Stimulated activated CD4-positive, alpha-beta T cell treated with anti-CD3 and anti-CD28 coated beads, TNF-alpha, amount 100 ng/mL, for 4 hours (primary cell): ENCODE data around the gene NARS2.
"Not testable (repeated sequence)": the region's sequence is repeated elsewhere in the genome, so short reads cannot be mapped to it uniquely, and the experiment has no call there.

Source experiments
- DNase-seq, 3 experiments: peaks; one replicate each; pipeline ENCODE4 v3.0.0-alpha.2; 2020; ENCODE audit warnings: low read depth in 3 of 3

The NARS2 gene

GRCh38 chr11:78542007-78542406 is 32.7 kb downstream of the NARS2 start:
- no peak for DNase-seq

DNA sequence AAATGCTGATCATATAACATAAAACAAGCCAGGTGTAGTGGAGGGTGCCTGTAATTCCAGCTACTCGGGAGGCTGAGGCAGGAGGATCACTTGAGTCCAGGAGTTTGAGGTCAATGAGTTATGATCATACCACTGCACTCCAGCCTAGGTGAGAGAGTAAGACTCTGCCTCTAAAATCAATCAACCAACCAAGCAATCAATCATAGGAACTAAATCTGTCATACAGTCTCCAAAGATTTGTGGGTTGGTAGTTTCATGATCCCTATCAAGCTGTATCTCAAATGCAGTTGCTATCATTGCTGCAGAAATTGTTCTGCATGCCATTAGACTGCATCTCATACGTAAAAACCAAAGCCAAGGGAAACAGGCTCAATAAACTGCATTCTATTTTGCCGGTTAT is 33.1 kb downstream of the NARS2 start:
- no peak for DNase-seq

DNA sequence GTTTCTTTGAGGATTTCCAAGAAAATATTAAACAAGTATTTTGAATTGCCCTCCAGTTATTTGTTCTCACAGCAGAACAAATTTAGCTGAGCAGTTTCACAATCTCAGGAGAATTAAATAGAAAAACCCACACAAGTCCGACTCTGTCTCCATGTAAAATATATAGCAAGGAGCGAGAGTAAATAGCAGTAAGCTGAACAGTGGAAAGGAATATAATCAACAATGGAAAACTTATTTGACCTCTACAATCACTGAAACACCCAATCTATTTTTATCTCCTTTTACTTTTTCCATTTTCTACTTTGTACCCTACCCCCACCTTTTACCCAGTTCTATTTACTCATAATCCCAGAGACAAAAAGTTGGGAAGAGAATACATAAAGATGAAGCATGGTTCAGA is 34.4 kb downstream of the NARS2 start:
- no peak for DNase-seq

- no peak for DNase-seq
Measured at GRCh38 chr11:78539506-78539905, 35.2 kb downstream of the NARS2 start.

- no peak for DNase-seq
Measured at GRCh38 chr11:78536933-78537332, 37.7 kb downstream of the NARS2 start.

DNA sequence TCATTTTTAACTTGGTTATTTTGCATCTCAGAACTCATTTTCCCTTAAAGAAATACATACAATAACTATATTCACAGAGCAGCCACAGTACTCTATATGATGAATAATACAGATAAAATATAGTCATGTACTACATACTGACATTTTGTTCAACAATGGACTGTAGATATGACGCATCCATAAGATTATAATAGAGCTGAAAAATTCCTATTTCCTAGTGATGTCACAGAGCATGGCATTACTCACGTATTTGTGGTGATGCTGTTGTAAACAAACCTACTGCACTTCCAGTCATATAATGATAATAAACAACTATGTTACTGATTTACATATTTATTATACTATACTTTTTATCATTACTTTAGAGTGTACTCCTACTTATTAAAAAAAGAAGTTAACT is 38.7 kb downstream of the NARS2 start:
- no peak for DNase-seq

DNA sequence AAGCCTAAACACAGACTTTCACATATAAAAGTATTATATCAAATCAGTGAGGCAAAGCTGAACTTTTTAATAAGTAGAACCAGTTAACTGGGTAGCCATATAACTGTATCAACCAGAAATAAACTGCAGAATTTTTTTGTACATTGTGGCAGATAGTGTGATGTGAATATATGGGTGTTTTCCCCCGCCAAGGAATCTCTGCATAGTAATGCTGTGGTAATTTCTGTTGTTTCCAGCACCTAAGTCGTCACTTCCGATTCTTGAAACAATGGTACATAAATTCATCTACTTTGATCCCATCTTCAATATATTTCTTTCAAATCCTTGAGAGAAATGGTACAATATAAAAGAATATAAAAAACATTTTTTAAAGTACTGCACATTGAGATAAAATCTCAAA is 39.6 kb downstream of the NARS2 start:
- no peak for DNase-seq

GRCh38 chr11:78533399-78533798 is 41.3 kb downstream of the NARS2 start:
- DNase-seq, result no peak

GRCh38 chr11:78532991-78533390 is 41.7 kb downstream of the NARS2 start:
- DNase-seq, result no peak

- DNase-seq, result no peak
Measured at GRCh38 chr11:78526497-78527146, 48.0 kb downstream of the NARS2 start.

GRCh38 chr11:78525720-78526119 is 48.9 kb downstream of the NARS2 start:
- no peak for DNase-seq

- no peak for DNase-seq
Measured at GRCh38 chr11:78520230-78520629, 54.4 kb downstream of the NARS2 start.

GRCh38 chr11:78516281-78516680 is 58.4 kb downstream of the NARS2 start:
- no peak for DNase-seq

DNA sequence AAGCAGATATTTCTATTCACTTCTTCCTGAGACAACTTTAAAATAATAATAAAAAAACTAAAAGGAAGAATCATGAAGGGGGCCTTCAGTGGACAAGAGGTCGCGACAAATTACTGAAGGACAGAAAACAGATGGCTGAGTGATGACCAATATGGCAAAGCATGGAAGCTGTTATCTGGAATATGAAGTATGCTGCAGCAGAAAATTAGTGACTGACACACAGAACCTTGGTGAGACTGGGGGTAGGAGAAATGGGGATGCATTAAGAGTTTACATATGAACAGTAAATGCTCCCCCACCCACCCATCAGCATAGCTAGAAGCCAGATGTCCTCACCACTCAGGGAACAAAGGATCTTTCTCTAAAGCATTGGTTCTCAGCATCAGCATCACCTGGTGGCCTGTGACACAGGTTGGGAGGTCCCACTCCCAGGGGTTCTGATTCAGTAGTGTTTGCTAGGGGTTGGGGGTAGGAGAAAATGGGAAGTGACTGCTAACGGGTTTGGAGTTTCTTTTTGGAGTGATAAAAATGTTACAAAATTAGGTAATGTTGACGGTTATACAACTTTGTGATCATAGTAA is 59.7 kb downstream of the NARS2 start:
- no peak for DNase-seq

DNA sequence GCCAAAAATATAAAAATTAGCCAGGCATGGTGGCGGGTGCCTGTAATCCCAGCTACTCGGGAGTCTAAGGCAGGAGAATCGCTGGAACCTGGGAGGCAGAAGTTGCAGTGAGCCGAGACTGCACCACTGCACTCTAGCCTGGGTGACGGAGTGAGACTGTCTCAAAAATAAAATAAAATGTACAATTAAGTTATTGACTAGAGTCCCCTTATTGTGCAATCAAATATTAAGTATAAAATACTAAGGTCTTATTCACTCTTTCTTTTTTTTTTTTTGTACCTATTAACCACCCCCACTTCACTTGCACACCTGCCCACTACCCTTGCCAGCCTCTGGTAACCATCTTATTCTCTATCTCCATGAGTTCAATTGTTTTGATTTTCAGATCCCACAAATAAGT is 61.6 kb downstream of the NARS2 start:
- not testable (repeated sequence) for DNase-seq

- no peak for DNase-seq
Measured at GRCh38 chr11:78510597-78510996, 64.1 kb downstream of the NARS2 start.

DNA sequence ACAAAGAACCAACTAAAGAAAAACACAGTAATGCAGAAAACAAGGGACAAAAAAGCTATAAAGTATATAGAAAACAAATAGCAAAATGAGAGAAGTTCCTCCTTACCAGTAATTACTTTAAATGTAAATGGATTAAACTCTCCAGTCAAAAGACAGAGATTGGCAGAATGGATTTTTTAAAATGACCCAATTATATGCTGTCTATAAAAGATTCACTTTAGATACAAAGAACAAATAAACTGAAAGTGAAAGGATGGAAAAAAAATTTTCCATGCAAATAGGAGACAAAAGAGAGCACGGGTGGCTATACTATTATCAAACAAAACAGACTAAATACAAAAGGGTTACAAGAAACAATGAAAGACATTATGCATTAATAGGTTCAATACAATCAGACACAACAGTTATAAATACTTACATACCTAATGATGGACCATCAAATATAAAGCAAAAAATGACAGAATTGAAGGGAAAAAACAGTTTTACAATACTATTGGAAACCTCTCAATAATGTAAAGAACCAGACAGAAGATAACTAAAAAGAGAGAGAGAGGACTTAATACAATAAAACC is 64.6 kb downstream of the NARS2 start:
- no peak for DNase-seq

DNA sequence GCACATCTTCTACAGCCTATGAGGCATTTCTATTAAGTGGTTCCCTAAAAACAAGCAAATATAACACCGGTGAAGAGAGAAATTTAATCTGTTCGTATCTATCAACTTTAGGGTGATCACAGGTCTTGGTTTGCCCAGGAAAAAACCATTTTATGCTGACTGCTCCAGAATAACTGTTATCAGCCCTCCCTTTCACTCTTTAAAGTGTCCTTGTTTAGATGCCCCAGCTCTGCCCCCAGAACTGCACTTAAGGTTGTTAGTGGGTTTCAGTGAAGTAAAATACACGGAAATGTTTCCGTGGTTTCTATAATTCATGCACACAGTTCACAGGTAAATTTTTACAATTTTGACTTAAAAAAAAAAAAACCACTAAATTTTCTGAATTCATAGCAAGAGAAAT is 70.0 kb downstream of the NARS2 start:
- DNase-seq, result no peak

DNA sequence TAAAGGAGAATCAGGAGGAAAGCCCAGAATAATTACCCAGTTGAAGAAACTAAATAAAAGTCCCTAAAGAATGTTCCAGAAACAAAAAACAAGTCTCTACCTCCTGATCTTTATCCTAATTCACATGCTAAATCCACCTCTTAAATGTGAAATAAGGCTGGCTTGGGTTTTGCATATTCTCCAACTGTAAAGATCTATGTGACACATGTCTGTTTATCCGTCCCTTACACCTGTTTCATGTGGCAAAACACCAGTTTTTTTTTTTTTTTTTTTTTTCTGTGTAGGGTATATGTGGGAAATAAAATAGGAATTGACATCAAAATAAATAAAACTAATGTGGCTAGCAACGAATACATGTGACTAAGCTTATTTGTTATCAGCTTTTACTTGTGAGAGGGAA is 70.5 kb downstream of the NARS2 start:
- DNase-seq, result no peak

GRCh38 chr11:78499971-78500370 is 74.7 kb downstream of the NARS2 start:
- DNase-seq, result no peak

DNA sequence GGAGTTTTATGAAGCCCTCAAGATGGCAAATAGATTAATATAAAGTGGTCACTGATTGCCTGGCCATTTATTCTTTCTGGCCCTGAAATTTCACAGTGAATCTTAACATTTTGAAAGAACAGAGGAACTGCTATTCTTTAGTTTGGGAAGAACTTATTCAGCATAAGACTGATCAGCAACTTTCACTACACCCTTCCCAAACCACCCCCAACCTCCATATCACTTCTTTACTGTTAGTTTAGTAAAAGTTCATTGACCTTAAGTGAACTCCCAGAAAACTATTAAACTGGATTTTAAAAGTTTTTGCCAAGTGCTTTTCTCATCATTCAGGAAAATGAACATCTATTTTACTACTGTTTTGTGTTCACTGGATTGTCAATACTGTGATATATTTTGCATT is 77.4 kb downstream of the NARS2 start:
- no peak for DNase-seq

DNA sequence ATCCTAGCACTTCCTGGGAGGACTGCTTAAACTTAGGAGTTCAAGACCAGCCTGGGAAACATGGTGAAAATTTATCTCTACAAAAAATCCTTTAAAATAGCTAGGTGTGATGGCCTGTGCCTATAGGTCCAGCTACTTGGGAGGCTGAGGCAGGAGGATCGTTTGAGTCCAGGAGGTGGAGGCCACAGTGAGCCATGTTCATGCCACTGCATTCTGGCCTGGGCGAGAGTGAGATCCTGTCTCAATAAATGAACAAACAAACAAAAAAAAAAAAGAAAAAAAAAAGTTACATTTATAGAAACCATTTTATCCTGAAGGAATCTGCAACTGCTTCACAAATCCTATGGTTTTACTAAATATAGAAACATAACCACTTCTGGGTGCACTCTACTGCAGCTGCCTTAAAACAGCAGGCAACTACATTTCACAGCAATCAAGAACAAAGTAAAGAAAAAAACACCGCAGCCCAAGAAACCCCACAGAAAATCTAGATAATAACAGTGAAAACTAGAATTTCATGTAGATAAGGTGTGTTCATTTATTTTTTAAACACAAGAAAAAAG is 81.2 kb downstream of the NARS2 start:
- no peak for DNase-seq

- no peak for DNase-seq
Measured at GRCh38 chr11:78492973-78493372, 81.7 kb downstream of the NARS2 start.
